HepG2 (cell line): ENCODE results near the gene SYCP2L. TPM values are rescaled to one million over a fixed set of nuclear protein-coding genes. Genes with fewer than 3 reads are reported as not detected.

ENCODE experiments used
- ATAC-seq: fragments of 200-7000 bp; cut with Tn5 transposase; 3 replicates; pipeline ENCODE4 v1.9.1; 2020; ENCODE audit warnings: mild to moderate bottlenecking, moderate library complexity
- BruUV-seq: library from RNA; stranded (reverse); fragments of 400-500 nt; replicated peaks from 2 replicates; lab custom pipeline; 2021; lab: Mats Ljungman, UMichigan
- CTCF ChIA-PET: fragments of 300-600 bp; formaldehyde crosslinking; extraction: SDS; loops from one replicate; lab custom pipeline; 2021; ENCODE audit warnings: low total read pairs, inconsistent platforms, low intra/inter-chr PET ratio; lab: Yijun Ruan, JAX
- POLR2A ChIA-PET: fragments of 350-600 bp; sonication (Branson Sonifier 250); formaldehyde crosslinking; loops from one replicate; lab custom pipeline; 2020; ENCODE audit warnings: antibody characterized with exemption, inconsistent platforms; lab: Yijun Ruan, JAX
- DNase-seq: peaks from one replicate; pipeline ENCODE4 v3.0.0-alpha.2; 2015; ENCODE audit warnings: low spot score
- FAIRE-seq: peaks from 3 replicates; lab custom pipeline; 2011; peaks lifted over from hg19 to GRCh38; lab: Jason Lieb, UNC
- H2AFZ ChIP-seq: one replicate; pipeline ENCODE4 v1.6.1; 2011; ENCODE audit warnings: low read length, inconsistent platforms
- H3K27ac ChIP-seq: fragments of 300-600 bp; 3 replicates; pipeline ENCODE4 v1.8.0; 2011; ENCODE audit warnings: mixed run types, mild to moderate bottlenecking, mixed read lengths, low read length, inconsistent platforms; ENCODE audit not compliant: insufficient read depth; ENCODE audit errors: extremely low read length
- H3K27me3 ChIP-seq, 2 experiments: fragments of 200-600 bp in 1 of 2; 2 replicates in 1 of 2; 3 replicates in 1 of 2; pipeline versions ENCODE4 v1.6.0 to v1.8.0; 2011; ENCODE audit warnings: low read length in 2 of 2, mild to moderate bottlenecking in 2 of 2, moderate library complexity in 2 of 2, inconsistent platforms in 1 of 2; ENCODE audit not compliant: insufficient read depth in 2 of 2, control insufficient read depth in 1 of 2
- H3K36me3 ChIP-seq, 2 experiments: fragments of 200-600 bp in 1 of 2; replicated peaks in 1 of 2; 2 replicates in 1 of 2; 3 replicates in 1 of 2; pipeline versions ENCODE4 v1.5.1 to v1.8.0; 2011; ENCODE audit warnings: low read length in 2 of 2, inconsistent platforms in 1 of 2; ENCODE audit not compliant: insufficient read depth in 2 of 2, control insufficient read depth in 1 of 2
- H3K4me1 ChIP-seq: 2 replicates; pipeline ENCODE4 v1.5.1; 2012; ENCODE audit warnings: low read length, inconsistent platforms; ENCODE audit not compliant: insufficient read depth
- H3K4me2 ChIP-seq: 2 replicates; pipeline ENCODE4 v1.6.0; 2011; ENCODE audit warnings: low read depth, low read length, inconsistent platforms
- H3K4me3 ChIP-seq, 3 experiments: fragments of 200-600 bp in 1 of 3; sonication (generic), shearing (Covaris generic) in 1 of 3; replicated peaks in 1 of 3; 2 replicates each; pipeline ENCODE4 v1.5.1; 2011 to 2016; ENCODE audit warnings: low read length in 3 of 3, inconsistent platforms in 2 of 3, low read depth in 2 of 3, mild to moderate bottlenecking in 2 of 3, control low read depth in 1 of 3, mixed read lengths in 1 of 3; ENCODE audit not compliant: insufficient read depth in 1 of 3
- H3K79me2 ChIP-seq: one replicate; pipeline ENCODE4 v1.6.1; 2011; ENCODE audit warnings: low read length, inconsistent platforms; ENCODE audit not compliant: insufficient read depth
- H3K9ac ChIP-seq: 2 replicates; pipeline ENCODE4 v1.6.0; 2011; ENCODE audit warnings: mild to moderate bottlenecking, low read depth, low read length, inconsistent platforms; ENCODE audit not compliant: insufficient read depth
- H3K9me3 ChIP-seq: 2 replicates; pipeline ENCODE4 v1.5.1; 2012; ENCODE audit warnings: mild to moderate bottlenecking, low read length
- H4K20me1 ChIP-seq: 2 replicates; pipeline ENCODE4 v1.6.0; 2011; ENCODE audit warnings: inconsistent platforms, mild to moderate bottlenecking, low read length, moderate library complexity; ENCODE audit not compliant: insufficient read depth
- ATF3 ChIP-seq: sonication (generic); formaldehyde crosslinking; IDR thresholded peaks from 2 replicates; pipeline ENCODE4 v1.4.0; 2020; ENCODE audit warnings: missing genetic modification reagents
- CREB1 ChIP-seq, 2 experiments: fragments of 450-650 bp in 1 of 2; IDR thresholded peaks; 2 replicates each; pipeline ENCODE4 v1.6.1; 2016 to 2017; ENCODE audit warnings: control low read depth in 1 of 2, mild to moderate bottlenecking in 1 of 2, missing compliant biosample characterization in 1 of 2, missing genetic modification characterization in 1 of 2
- DR1 ChIP-seq: sonication (generic); formaldehyde crosslinking; IDR thresholded peaks from 2 replicates; pipeline ENCODE4 v1.8.0; 2021; ENCODE audit warnings: mild to moderate bottlenecking, missing genetic modification reagents, inconsistent platforms
- FOSL2 ChIP-seq: sonication (generic); formaldehyde crosslinking; IDR thresholded peaks from 2 replicates; pipeline ENCODE4 v1.4.0; 2020; ENCODE audit warnings: missing genetic modification reagents
- HDAC6 ChIP-seq: fragments of 200-600 bp; sonication (generic); IDR thresholded peaks from 2 replicates; pipeline ENCODE4 v1.7.0; 2017; ENCODE audit warnings: mild to moderate bottlenecking, antibody characterized with exemption, low read length, low read depth
- HOMEZ ChIP-seq: IDR thresholded peaks from 2 replicates; pipeline ENCODE4 v1.6.1; 2016; ENCODE audit warnings: low read depth
- KLF16 ChIP-seq, 2 experiments: sonication (generic) in 1 of 2; formaldehyde crosslinking in 1 of 2; IDR thresholded peaks; 2 replicates each; pipeline versions ENCODE4 v1.6.1 to v1.8.0; 2016 to 2023; ENCODE audit warnings: missing genetic modification reagents in 2 of 2, missing compliant biosample characterization in 1 of 2
- RBFOX2 ChIP-seq: fragments of 200-400 bp; formaldehyde crosslinking; IDR thresholded peaks from 2 replicates; pipeline ENCODE4 v1.6.1; 2017; ENCODE audit warnings: low read depth, mild to moderate bottlenecking, low read length
- RFX5 ChIP-seq: IDR thresholded peaks from 2 replicates; pipeline ENCODE4 v1.6.1; 2011; ENCODE audit warnings: low read depth, low read length, improper control_type of control experiment
- TARDBP ChIP-seq: sonication (generic); formaldehyde crosslinking; IDR thresholded peaks from 2 replicates; pipeline ENCODE4 v1.8.0; 2022; ENCODE audit warnings: mild to moderate bottlenecking, missing genetic modification reagents
- ZMYM4 ChIP-seq: sonication (generic); formaldehyde crosslinking; IDR thresholded peaks from 2 replicates; pipeline ENCODE4 v1.8.1; 2023; ENCODE audit warnings: mild to moderate bottlenecking, missing genetic modification reagents
- ZNF501 ChIP-seq: sonication (generic); formaldehyde crosslinking; IDR thresholded peaks from 2 replicates; pipeline ENCODE4 v1.5.1; 2020; ENCODE audit warnings: mild to moderate bottlenecking, moderate library complexity, missing genetic modification reagents
- ZNF639 ChIP-seq: conservative IDR thresholded peaks from 2 replicates; pipeline ENCODE4 v1.6.1; 2018; ENCODE audit warnings: missing genetic modification reagents
- WGBS: methylation state at CpG from one replicate; pipeline ENCODE4 v1.1.6; 2017; ENCODE audit warnings: low lambda C conversion rate; 5-methylcytosine and 5-hydroxymethylcytosine counted together
- in situ Hi-C: cut with HindIII; loops from 2 replicates; pipeline ENCODE4 v1.10.0; 2017; ENCODE audit warnings: low pct_unique_long_range_greater_than_20kb; ENCODE audit not compliant: extremely low pct_ligation_motif_present
- intact Hi-C: fragments of 100-400 bp; cut with micrococcal nuclease; formaldehyde crosslinking; loops from one replicate; pipeline ENCODE4 v1.10.0; 2022; ENCODE audit not compliant: unreplicated experiment
- polyA plus RNA-seq, 8 experiments: library from polyadenylated mRNA; depleted of rRNA in 3 of 8; stranded (reverse) in 7 of 8; unstranded in 1 of 8; fragments of >200 nt; fragmentation: Illumina TruSeq in 4 of 8; extraction: Trizol in 4 of 8; gene quantifications; 2 replicates each; pipeline versions ENCODE4 v1.2.1 to v1.2.3, GENCODE V29; 2011 to 2016; ENCODE audit warnings: low read depth in 4 of 8, missing spikeins in 1 of 8, mixed read lengths in 1 of 8; ENCODE audit not compliant: insufficient read depth in 1 of 8
- total RNA-seq, 5 experiments: library from RNA; depleted of rRNA; stranded (reverse); fragments of >200 nt; fragmentation: Illumina TruSeq; extraction: Trizol; gene quantifications; 2 replicates each; pipeline ENCODE4 v1.2.3, GENCODE V29; 2016; ENCODE audit warnings: low read depth in 1 of 5
- TF ChIP-seq, protein P1 (sequence below), 2 experiments: sonication (generic) in 1 of 2; formaldehyde crosslinking in 1 of 2; IDR thresholded peaks; 2 replicates each; pipeline versions ENCODE4 v1.4.0 to v1.6.1; 2018 to 2020; ENCODE audit warnings: missing genetic modification reagents in 2 of 2, borderline replicate concordance in 1 of 2, low read depth in 1 of 2, mild to moderate bottlenecking in 1 of 2, missing biosample characterization in 1 of 2

Gene SYCP2L
- total and polyA plus RNA-seq, 2 of the 13 experiments (the other 11 are each of a cell fraction or from before 2014, with no cell fraction given) = 0.22 to 0.54 TPM

- BruUV-seq = no TSS peak
- 42% methylated on average over 2 of the region's 2 CpGs for WGBS
- H3K9ac ChIP-seq = no peak overlapping the region
- no peak overlapping the region for H3K4me2 ChIP-seq
- intact Hi-C loops (no loop called here), in situ Hi-C loops (no loop called here)
- H3K27ac ChIP-seq = no peak overlapping the region
- ATAC-seq = no peak
- DNase-seq = no peak
- no peak overlapping the region for H2AFZ ChIP-seq
- no peaks in the 10 kb centered on the region for H3K79me2 ChIP-seq
- peaks cover 14% of the 10 kb centered on the region; the same call in 1 of the 2 replicates for H3K9me3 ChIP-seq
- no peaks in the 10 kb centered on the region for H3K36me3 ChIP-seq
- H3K4me3 ChIP-seq = no peak overlapping the region
- POLR2A ChIA-PET = no interaction called here
- H4K20me1 ChIP-seq = no peaks in the 10 kb centered on the region
- TF ChIP-seq HDAC6 = no peak
- TF ChIP-seq ZNF501 (CRISPR knock-in tag) = no peak
- CTCF ChIA-PET = no interaction called here
- no peaks in the 10 kb centered on the region for H3K27me3 ChIP-seq
- FAIRE-seq = no peak
- no peaks in the 10 kb centered on the region for H3K4me1 ChIP-seq
Observed at GRCh38 chr6:10857259-10857658, 29.6 kb upstream of the SYCP2L start.

GRCh38 chr6:10861086-10861485 is 25.8 kb upstream of the SYCP2L start:
- ChIA-PET CTCF (no interaction called here), POLR2A (no interaction called here)
- intact Hi-C loops (no loop called here), in situ Hi-C loops (no loop called here)
- Histone ChIP-seq H4K20me1 (no peaks in the 10 kb centered on the region), H3K27me3 (no peaks in the 10 kb centered on the region), H3K36me3 (no peaks in the 10 kb centered on the region), H2AFZ (no peak overlapping the region), H3K4me1 (no peaks in the 10 kb centered on the region), H3K27ac (no peak overlapping the region), H3K79me2 (no peaks in the 10 kb centered on the region), H3K9ac (no peak overlapping the region), H3K4me2 (no peak overlapping the region), H3K9me3 (no peaks in the 10 kb centered on the region), H3K4me3 (no peak overlapping the region)
- BruUV-seq = no TSS peak
- 6% methylated on average over 2 of the region's 2 CpGs for WGBS
- FAIRE-seq (no peak), ATAC-seq (no peak), DNase-seq (no peak)
- TF ChIP-seq, protein P1, sequence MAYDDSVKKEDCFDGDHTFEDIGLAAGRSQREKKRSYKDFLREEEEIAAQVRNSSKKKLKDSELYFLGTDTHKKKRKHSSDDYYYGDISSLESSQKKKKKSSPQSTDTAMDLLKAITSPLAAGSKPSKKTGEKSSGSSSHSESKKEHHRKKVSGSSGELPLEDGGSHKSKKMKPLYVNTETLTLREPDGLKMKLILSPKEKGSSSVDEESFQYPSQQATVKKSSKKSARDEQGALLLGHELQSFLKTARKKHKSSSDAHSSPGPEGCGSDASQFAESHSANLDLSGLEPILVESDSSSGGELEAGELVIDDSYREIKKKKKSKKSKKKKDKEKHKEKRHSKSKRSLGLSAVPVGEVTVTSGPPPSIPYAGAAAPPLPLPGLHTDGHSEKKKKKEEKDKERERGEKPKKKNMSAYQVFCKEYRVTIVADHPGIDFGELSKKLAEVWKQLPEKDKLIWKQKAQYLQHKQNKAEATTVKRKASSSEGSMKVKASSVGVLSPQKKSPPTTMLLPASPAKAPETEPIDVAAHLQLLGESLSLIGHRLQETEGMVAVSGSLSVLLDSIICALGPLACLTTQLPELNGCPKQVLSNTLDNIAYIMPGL (CRISPR knock-in tag; IDR thresholded peaks at IDR 0.05; ENCODE audit: borderline replicate concordance in 1 of 2, low read depth in 1 of 2) = no peak
- TF ChIP-seq FOSL2 (CRISPR knock-in tag) = 0 out of 2 replicates have a peak, but pooled peaks have one; percentile 27
- TF ChIP-seq HOMEZ (CRISPR knock-in tag) = no peak
- no peak for TF ChIP-seq RBFOX2
- TF ChIP-seq ATF3 (CRISPR knock-in tag) = peak; percentile 75; the same call in 1 of the 2 replicates
- TF ChIP-seq ZMYM4 (CRISPR knock-in tag) = no peak
- TF ChIP-seq CREB1 (IDR thresholded peaks at IDR 0.05) = peak; percentile 39; the same call in 1 of the 2 replicates
- TF ChIP-seq CREB1 (CRISPR knock-in tag; IDR thresholded peaks at IDR 0.05) = no peak
- TF ChIP-seq DR1 = no peak
- TF ChIP-seq ZNF639 (CRISPR knock-in tag) = no peak
- TF ChIP-seq KLF16 (CRISPR knock-in tag; IDR thresholded peaks at IDR 0.05) = no peak
- peak; percentile 73; the same call in 1 of the 2 replicates for TF ChIP-seq RFX5
- TF ChIP-seq TARDBP = no peak
